WI38 (cell line): ENCODE results near the gene OTOP3.
"Not testable (repeated sequence)": the region's sequence is repeated elsewhere in the genome, so short reads cannot be mapped to it uniquely, and the experiment has no call there.

Source experiments
- H3K4me3 ChIP-seq: 2 replicates; pipeline ENCODE4 v1.5.1; 2011; ENCODE audit warnings: low read depth, mild to moderate bottlenecking, control low read depth, low read length
- CTCF ChIP-seq: IDR thresholded peaks from 2 replicates; pipeline ENCODE4 v1.5.1; 2012; ENCODE audit warnings: low read depth, mild to moderate bottlenecking, control low read depth, low read length

Gene OTOP3

GRCh38 chr17:74898376-74898946, 37.2 kb upstream of the OTOP3 start:
- H3K4me3 ChIP-seq, result no peak overlapping the region
- TF ChIP-seq CTCF, result no peak

- H3K4me3 ChIP-seq, result no peak overlapping the region
- no peak for TF ChIP-seq CTCF
Observed at GRCh38 chr17:74900208-74900607, 35.5 kb upstream of the OTOP3 start.

DNA sequence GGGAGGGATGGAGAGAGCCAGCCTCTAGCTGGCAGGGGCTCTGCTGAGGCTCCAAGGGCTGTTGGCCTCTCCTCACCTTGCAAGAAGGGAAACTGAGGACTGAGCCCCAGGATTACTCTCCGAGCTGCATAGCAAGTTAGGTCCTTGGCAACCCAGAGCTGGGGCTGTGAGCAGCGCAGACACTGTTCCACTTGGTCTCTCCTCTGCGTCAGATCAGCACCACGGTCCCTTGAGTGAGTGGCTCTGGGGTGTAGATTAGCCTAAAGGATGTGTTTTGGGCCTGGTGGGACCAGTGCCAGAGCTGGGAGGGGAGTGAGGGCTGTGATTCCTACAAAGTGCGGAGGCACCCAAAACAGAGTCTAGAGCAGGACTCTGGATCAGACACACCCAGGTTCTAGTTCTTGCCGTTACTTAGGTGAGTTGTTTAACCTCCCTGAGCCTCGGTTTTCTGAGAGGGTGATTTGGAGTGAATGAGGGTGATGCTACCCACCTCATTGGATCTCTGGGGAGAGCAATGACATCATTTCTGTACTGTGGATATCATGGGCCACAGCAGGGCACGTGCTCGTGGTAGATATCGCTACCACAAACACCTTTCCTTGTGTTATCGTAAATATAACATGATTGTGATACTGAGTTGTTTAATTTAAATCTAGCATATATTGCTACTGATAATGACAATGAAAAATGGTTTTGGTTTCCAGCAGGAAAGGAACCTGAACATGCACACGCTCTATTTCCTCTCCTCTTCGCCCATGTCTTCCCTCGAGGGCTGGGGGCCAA, 34.2 kb upstream of the OTOP3 start:
- no peak for TF ChIP-seq CTCF
- H3K4me3 ChIP-seq, result no peak overlapping the region

DNA sequence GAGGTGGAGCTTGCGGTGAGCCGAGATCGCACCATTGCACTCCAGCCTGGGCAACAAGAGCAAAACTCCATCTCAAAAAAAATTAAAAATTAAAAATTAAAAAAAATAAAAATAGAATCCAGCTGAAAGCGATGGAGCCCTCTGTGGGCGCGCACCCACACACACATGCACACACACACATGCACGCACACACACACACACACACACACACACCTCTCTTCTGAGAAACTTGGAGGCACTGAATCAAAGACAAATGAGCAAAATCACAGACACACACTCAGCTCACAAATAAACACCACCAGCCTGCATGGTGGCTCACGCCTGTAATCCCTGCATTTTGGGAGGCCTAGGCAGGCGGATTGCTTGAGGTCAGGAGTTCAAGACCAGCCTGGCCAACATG, 32.7 kb upstream of the OTOP3 start:
- H3K4me3 ChIP-seq, result no peak overlapping the region
- TF ChIP-seq CTCF, result no peak

DNA sequence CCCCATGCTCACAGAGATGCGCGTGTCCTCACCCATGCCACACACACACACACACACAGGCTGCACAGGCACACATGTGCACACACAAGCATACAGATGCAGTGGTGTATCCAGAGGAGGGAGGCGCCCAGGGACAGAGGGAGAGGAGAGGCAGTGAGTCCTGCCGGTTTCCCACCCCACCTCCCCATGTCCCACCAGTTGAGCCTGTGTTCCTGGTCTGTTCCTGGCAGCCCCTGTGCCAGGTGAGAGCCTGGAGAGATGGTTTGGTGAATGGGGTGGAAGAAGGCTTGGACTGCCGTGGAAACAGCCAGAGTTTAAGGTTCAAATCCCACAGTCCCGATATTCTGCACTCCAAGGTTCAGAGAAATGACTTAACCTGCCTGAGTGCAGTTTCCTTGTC, 32.0 kb upstream of the OTOP3 start:
- no peak for TF ChIP-seq CTCF
- H3K4me3 ChIP-seq, result no peak overlapping the region

DNA sequence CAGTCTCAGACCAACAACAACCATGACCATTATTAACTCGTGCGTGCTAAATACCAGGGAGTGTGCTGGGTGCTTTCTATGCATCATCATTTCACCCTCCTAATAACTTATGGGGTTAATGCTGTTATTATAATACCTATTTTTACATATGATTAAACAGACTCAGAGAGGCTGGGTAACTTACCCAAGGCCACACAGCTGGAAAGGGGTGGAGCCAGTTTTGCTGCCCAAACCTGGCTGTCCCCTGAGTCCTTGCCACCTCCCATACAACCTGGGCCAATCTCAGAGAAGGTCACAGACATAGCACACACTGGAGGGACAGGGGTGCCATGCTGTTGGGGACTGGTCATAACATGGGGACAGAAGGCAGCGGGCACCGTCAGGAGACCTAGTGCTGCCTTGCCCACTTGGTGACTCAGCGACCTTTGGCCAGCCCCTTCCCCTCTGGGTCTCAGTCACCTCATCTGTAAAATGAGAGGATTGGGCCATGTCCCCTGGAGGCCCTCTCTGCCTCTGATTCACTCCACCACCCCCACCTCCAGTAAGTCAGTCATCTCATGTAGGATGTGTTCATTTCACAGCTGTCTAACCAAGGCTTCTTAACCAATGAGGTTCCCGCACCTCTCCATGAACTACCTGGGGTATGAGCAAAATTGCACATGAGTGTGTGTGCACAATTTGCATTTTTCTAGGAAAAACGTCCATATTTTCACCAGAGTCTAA, 30.9 kb upstream of the OTOP3 start:
- TF ChIP-seq CTCF, result no peak
- no peak overlapping the region for H3K4me3 ChIP-seq

GRCh38 chr17:74906214-74906793, 29.4 kb upstream of the OTOP3 start:
- not testable (repeated sequence) for H3K4me3 ChIP-seq
